ENCODE results near the gene GUCY2D.
A peak's percentile ranks its signal among the peaks of the same experiment; 100 is the strongest.

The GUCY2D gene

DNA sequence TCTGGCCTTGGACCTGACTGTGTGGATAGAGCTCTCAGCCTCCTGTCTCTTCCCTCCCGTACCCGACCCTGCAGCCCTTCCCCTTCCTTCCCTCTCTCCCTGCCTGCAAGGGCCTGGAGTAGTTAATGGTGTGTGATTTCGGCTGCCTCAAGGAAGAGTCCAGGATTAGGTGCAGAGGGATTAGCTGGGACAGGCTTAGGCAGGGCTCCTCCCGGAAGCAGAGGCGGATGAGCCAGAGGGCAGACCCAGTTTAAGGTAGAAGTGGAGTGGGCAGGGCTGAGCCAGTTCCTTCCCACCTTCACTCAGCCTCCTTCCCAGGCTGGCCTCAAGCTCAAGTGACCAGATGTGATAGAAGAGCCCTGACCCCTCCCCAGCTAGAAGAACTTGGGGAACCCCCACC lies 16.8 kb downstream of the GUCY2D start:
- DNase-seq: no peak

DNA sequence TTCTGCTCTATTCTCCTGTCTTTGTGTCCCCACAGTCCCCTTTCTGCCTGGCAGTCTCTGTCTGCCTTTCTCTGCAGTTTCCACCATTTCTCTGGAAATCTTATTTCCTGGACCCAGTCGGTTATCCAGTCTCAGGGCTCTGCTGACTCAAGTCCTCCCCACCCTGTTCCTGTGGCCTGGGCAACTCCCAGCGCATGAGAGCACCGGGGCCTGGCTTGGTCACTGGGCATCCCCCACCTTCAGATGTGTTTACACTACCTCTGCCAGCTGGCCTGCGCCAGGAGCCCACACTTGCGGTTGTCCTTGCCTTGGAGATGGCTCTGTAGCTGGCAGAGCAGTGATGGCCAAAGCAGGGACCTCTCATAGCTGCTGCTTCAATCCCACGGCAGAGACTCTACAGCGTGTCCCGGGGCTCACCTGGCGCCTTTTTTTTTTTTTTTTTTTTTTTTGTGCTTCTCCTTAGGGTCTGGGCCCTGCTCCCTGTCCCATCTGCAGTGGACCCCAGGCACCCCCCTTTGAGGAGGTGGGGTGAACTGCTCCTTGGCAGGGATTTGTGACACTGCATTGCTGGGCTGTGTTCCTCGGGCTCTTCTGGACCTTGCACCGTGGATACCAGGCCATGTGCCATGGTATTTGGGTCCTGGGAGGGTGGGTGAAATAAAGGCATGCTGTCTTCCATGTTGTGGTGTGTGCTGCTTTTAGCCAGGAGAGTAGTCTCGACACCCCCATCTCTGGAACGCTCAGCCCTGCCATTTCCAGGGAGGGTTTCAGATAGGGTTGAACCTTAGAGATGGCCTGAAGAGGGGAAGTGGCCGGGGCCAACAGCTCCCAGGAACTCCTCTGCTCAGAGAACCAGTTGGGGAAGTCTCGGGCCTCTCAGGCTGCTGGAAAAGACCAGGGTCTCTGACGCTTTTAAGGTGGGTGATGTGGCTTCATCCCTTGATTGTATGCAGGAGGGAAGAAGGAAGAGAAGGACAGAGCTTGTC lies 17.5 kb downstream of the GUCY2D start:
- DNase-seq: no peak

DNA sequence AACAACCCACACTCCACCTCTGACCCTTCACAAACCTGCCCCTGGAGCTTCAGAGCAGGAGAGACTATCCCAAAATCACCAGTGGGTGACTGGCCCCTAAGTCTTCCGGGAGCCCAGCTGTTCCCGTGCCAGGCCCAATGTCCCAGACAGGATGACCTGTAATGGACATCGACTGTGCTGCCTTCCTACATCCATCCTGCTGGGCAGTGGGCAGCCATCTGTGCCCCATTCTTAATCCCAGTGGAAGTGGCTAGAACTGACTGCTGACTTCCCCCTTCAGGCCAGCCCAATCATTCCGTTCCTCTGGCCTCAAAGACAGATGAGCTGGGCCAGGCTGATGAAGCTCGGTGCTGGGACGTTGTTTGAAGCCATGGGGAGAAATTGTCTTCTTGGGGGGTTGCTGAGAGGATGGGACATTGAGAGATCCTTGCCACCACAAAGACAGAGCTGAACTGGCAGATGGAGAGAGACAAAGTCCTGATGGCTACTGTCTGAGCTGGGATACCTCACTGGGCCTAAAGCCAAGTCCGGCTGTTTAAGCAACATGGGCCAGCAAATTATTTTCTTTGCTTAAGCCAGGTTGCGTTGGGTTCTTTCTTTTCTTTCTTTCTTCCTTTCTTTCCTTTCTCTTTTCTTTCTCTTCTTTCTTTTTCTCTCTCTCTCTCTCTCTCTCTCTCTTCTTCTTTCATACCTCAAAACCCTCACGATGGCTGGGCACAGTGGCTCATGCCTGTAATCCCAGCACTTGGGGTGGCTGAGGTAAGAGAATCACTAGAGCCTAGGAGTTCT lies 18.6 kb downstream of the GUCY2D start:
- DNase-seq: no peak

DNA sequence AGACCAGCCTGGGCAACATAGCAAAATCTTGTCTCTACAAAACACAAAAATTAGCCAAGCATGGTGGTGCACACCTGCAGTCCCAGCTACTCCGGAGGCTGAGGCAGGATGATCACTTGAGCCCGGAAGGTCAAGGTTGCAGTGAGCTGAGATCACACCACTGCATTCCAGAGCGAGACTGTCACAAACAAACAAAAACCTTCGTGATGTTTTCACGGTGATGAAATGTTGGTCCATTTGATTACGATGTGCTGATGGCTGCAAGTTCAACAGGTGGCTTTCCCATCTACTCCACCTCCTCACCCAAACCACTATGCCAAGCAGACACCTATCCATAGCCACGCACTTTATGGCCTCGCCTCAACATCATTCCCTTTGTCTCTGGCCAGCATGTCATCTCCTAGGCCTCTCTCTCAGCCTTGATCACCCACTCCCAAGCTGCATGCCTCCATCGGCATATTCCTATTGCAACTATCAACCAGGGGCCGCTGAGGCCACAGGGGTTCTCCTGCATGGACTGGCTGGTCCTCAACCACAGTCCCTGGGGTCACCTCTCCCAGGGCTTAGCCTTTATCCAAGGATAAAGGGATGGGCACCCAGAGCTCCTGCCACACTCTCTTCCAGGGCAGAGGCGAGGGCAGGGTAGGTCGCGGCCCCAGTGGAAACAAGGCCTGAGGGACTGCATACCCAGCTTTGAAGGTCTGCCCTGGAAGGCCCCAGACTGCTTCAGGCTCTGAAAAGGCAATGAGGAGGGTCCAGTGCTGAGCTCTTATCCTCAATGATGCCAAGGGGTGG lies 19.3 kb downstream of the GUCY2D start:
- no peak for DNase-seq

DNA sequence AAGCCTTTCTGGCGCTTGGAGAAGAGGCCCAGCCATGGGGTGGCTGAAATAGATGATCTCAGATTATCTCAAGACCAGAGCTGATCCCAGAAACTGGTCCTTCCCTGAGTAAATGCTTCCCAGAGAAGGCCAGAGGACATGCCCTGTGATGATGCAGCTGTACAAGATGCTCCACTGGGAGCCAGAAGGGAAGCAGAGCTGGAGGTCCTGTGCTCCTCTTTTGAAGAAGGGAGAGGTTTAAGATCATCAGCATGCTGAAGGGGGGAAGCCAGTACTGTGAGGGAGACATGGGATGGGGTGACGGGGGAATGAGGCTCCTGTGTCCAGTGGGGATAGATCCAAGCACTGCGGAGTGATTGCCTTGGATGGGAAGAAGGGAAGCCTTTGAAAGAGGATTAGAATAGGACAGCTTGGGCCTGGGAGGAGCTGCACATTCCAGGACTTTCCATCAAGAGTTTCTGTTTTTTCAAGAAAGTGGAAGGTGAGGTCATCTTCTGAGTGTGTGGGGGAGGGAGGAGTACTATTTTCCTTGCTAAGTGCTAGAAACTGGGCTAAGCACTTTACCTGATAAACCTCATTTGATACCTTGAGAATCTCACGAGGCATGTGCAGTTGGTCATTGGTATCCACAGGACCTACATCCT lies 20.1 kb downstream of the GUCY2D start:
- DNase-seq: peak; percentile 32

DNA sequence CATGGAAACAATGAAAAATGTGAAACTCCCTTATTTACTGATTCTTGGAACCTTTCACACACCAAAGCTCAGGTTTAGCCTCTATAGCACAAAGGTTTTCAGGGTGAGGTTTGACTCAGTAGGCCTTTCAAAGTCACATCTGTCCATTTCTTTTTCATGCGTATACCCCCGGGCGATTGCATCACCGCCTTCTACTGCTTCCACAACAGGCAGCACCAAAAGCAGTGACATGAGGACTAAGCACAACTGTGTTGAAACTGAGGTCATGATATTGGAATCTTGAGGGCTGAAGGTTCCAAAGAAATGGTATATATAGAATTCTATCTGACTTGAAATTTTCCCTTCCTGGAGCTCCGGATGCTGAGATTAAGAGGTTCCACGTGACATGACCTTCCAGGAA lies 21.7 kb downstream of the GUCY2D start:
- peak; percentile 13 for DNase-seq

DNA sequence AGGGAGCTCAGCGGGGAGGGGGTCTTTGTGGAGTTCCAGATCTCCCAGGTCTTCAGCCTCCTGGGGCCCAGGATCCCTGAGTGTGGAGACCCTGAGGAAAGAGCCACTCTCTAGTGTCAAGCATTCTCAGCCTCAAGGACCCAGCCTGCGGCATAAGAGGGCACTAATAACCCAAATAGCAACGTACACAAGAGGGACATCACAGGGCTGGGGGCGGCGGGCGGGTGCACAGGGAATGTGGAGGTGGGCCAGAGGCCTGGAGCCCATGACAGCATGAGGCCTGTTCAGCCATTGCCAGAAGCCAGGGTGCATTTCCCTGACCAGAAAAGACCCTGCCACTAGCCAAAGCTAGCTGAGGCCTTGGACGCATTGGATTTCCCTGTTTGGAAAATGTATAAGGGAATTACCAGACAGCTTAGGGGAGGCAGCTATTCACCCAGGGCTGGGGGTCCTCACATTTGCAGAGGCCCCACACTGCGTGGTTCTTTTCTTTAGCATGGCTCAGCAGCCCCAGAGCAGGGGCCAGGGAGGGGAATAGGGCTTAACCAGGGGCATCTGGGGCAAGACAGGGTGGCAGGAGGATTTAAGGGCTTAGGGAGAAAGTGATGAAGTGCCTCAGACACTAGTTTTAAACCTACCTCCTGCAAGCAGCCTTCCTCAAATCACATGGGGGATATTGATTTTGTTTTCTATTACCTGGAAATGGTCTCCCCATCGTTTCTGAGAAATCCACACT lies 22.9 kb downstream of the GUCY2D start:
- no peak for DNase-seq

DNA sequence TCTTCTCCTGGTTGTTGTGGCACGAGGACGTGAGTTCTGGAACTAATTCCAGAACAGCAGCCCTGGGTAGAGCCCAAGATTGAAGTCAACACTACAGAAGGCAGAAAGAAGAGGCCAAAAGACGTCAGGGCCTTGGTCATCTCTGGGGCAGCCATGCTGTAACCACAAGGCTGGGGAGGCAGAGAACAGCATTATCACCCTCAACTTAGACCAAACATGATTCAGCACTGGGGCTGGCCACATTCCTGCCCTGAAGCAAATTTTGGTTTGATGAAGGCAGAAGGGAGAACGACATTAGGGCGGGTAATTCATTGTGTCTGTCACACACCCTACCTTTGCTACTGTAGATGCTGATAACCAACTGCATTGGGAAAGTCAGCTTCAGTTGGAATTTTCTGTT lies 26.7 kb downstream of the GUCY2D start:
- DNase-seq: no peak

DNA sequence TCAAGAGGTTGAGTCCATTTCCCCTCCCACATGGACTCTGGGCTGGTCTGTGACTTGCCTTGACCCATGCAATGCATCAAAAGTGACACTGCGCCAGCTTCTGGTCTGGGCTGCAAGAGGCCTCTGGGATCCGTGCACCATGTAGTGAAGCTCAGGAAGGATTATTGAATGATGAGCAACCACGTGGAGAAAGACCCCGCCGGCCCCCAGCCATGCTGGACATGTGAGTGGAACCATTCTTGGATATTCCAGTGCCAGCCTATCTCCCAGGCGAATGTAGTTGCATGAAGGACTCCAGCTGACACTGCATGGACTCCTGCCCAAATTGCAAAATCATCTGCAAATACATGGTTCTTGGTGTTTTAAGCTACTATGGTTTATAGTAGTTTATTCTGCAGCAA lies 28.8 kb downstream of the GUCY2D start:
- DNase-seq: no peak

DNA sequence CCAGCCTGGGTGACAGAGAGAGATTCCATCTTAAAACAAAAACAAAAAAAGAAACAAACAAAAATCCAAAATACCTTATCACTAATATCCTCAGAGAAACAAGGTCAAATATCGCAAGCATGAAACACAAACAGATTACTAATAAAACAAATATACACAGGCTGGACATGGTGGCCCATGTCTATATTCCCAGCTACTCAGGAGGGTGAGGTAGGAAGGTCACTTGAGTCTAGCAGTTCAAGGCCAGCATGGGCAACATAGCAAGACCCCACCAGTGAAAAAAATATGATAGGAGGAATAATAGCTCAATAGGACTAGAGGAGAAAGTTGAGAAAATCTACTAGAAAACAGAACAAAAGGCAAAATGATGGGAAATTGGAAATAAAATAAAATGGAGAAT lies 29.5 kb downstream of the GUCY2D start:
- no peak for DNase-seq

DNA sequence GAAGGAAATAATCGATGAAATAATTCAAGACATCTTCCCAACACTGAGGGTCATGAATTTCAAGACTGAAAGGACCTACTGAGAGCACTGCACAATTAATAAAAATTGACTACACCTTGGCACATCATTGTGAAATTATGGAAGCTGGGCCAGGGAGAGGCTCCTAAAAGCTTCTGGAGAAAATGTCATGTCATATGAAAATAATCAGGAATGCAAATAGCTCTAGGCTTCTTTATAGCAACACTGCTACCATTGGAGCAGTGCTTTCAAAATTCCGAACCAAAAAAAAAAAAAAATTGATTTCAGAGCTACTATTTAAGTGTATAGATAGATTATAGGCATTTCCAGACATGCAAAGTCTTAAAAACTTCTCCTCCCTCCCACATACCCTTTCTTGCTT lies 30.0 kb downstream of the GUCY2D start:
- DNase-seq: no peak

DNA sequence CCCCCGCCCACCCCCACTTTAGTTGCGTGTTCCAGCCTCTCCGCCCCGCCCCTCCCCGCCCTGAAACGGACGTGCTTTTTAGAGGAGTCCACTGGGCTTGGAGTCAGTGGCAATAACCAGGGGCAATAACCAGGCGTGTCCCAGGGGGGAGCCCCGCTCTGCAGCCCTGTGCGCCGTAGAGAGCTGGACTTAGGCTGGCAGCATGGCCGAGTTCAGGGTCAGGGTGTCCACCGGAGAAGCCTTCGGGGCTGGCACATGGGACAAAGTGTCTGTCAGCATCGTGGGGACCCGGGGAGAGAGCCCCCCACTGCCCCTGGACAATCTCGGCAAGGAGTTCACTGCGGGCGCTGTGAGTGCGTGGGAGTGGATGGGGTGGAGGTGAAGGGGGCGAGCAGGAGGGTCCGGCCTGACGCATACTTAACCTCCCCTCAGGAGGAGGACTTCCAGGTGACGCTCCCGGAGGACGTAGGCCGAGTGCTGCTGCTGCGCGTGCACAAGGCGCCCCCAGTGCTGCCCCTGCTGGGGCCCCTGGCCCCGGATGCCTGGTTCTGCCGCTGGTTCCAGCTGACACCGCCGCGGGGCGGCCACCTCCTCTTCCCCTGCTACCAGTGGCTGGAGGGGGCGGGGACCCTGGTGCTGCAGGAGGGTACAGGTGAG lies 36.7 kb downstream of the GUCY2D start, which contains the start of gene ALOX15B:
Gene ALOX15B, plus strand, starts transcription at position 106 of the 657 bp plus-strand sequence. Its CDS starts 97 bp downstream, at position 203.
- DNase-seq: no peak

DNA sequence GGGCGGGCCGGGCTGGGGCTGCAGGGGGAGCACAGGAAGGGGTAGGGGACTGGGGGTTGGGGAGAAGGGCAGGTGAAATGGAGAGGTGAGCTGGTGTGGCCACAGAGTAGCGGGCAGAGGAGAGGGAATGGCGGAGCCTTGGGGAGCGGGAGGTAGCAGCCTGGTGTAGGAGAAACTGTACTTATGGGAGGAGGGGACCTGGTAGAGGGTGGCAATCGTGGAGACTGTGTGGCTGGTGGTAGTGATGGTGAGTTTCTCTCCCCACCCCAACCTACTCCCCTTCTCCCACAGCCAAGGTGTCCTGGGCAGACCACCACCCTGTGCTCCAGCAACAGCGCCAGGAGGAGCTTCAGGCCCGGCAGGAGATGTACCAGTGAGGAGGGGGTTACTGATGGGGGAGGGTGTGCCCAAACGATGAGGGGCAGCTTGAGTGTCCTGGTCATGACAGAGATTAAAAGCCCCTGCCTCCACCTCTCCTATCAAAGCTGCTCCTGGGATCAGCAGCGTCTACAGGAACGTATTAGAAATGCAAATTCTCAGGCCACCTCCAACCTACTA lies 37.3 kb downstream of the GUCY2D start:
- no peak for DNase-seq

DNA sequence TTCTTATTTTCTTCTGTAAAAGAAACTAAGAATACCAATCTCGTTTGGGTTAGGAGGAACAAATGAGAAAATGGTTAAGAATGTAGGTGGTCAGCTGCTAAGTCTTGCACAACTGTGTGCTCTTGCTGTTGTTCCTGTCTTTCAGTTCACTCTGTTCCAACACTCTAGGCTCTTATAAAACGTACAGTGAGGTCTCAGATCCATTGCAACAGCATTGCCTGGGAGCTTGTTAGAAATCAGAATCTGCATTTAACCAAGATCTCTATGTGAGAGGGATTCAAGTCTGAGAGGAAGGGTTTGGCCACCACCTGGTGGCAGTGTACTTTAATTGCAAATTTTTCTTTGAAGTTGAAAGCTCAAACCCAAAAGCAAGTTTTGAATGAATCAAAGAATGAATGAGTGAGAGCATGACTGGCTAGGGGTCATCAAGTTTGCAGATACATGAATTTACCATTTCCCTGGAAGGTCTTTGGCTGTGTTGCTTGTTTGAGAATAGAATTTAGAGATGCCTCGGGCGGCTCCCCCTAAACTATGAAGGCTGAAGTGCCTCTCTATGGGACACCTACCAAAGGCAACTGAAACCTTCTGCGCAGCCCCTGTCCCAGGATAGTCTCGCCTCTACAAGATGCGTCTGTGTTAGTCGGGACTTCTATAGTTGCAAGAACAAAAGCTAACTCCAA lies 39.0 kb downstream of the GUCY2D start:
- DNase-seq: peak; percentile 56

DNA sequence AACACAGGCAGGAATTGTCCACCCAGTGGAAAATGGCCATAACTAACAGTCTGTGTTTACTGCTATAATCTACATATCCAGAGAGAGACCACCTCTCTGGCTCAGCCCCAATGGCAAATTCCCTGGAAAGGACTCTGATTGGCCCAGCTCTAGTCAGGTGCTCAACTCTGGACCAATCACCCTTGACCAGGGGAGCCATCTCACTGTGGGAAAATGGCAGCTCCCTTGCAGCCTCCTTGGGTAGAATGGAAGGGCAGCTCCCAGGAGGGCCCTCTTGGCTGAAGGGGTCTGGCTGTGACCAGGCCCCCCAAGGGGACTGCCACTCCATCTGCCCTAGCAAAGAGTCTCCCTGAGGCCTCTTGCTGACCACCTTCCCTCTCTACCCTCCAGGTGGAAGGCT lies 39.6 kb downstream of the GUCY2D start:
- no peak for DNase-seq

DNA sequence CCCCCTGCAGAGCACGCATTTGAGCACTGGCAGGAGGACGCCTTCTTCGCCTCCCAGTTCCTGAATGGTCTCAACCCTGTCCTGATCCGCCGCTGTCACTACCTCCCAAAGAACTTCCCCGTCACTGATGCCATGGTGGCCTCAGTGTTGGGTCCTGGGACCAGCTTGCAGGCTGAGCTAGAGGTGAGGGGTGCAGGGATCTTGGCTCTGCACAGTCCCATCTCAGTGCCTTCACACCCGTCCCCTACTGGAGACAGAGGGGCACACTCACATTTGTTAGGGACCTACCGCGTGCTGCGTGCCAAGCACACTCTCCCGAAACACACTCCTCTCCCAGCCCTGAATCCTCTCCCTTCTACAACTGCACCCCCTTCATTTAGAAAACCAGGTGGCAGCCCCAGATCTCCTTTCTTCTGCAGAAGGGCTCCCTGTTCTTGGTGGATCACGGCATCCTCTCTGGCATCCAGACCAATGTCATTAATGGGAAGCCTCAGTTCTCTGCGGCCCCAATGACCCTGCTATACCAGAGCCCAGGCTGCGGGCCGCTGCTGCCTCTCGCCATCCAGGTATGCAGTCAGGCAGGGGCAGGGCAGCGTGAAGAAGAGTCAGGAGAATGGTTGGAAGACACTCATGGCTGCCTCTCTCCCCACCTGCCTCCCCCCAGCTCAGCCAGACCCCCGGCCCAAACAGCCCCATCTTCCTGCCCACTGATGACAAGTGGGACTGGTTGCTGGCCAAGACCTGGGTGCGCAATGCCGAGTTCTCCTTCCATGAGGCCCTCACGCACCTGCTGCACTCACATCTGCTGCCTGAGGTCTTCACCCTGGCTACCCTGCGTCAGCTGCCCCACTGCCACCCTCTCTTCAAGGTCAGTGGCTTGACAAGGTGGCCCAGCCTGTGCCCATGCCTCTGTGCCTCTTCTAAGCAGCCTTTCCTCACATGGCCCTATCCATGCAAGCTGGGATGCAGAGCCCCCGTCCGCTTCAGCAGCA lies 42.7 kb downstream of the GUCY2D start:
- no peak for DNase-seq

DNA sequence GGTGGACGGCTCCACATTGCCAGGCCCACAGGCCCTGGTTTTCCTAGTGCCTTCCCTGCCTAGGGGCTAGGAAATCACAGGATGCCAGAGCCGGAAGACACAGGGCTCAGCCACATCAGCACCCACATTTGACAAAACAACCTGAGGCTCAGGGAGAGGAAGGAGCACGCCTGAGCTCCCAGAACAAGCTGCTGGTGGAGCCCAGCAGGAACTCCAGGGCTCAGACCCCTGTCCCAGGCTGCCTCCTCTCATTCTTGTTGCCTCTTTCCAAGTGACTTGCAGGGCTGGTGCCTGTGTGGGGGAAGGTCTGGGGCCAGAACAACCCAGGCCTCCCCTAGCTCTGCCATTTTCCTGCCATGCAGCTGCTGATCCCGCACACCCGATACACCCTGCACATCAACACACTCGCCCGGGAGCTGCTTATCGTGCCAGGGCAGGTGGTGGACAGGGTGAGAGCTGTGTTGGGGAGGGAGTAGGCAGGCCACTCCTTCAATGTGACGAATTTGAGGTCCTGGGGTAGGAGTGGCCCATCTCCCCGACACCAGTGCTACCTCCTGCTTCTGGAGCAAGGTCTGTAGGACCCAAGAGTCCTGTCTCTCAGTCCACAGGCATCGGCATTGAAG lies 44.0 kb downstream of the GUCY2D start:
- DNase-seq: no peak
